Measurements from ENCODE around the gene TMEM158. TPM values are rescaled to one million over a fixed set of nuclear protein-coding genes. Genes with fewer than 3 reads are reported as not detected.

The TMEM158 gene
- total RNA-seq, 1 experiment from 2014 or later, result 7.3 TPM

DNA sequence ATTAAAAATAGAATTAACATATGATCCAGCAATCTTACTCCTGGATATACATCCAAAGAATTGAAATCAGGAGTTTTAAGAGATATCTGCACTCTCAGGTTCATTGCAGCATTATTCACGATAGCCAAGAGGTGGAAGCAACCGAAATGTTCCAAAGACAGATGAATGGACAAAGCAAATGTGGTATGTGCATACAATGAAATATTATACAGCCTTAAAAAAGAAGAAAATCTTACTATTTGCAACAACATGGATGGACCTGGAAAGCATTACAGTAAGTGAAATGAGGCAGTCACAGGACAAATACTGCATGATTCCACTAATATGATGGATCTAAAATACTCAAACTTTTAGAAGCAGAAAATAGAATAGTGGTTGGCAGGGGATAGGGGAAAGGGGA lies 9.3 kb upstream of the TMEM158 start:
- H3K27me3 ChIP-seq (ENCODE audit: control insufficient read depth, insufficient read depth, low read length), result peaks cover 3% of the 10 kb centered on the region; the same call in 1 of the 2 replicates
- H3K4me1 ChIP-seq (ENCODE audit: control insufficient read depth, insufficient read depth, low read length), result no peaks in the 10 kb centered on the region
- no peak overlapping the region for H3K27ac ChIP-seq (ENCODE audit: low read length)
- in situ Hi-C loops (cut with HindIII; ENCODE audit: low pct_unique_long_range_greater_than_20kb, low sequenced_read_pairs), result no loop called here
- ATAC-seq (no peak), DNase-seq (ENCODE audit: low read depth, low spot score) (no peak)
- no peaks in the 10 kb centered on the region for H3K36me3 ChIP-seq (ENCODE audit: control insufficient read depth, insufficient read depth, low read length)
- TF ChIP-seq SIN3A (IDR thresholded peaks at IDR 0.05; ENCODE audit: borderline replicate concordance, insufficient read depth, low read depth, low read length) (no peak), POLR2AphosphoS5 (IDR thresholded peaks at IDR 0.05; ENCODE audit: low read depth, low read length) (no peak), TCF7L2 (IDR thresholded peaks at IDR 0.05; ENCODE audit: low read depth, low read length) (no peak)
- TF ChIP-seq, protein P1, sequence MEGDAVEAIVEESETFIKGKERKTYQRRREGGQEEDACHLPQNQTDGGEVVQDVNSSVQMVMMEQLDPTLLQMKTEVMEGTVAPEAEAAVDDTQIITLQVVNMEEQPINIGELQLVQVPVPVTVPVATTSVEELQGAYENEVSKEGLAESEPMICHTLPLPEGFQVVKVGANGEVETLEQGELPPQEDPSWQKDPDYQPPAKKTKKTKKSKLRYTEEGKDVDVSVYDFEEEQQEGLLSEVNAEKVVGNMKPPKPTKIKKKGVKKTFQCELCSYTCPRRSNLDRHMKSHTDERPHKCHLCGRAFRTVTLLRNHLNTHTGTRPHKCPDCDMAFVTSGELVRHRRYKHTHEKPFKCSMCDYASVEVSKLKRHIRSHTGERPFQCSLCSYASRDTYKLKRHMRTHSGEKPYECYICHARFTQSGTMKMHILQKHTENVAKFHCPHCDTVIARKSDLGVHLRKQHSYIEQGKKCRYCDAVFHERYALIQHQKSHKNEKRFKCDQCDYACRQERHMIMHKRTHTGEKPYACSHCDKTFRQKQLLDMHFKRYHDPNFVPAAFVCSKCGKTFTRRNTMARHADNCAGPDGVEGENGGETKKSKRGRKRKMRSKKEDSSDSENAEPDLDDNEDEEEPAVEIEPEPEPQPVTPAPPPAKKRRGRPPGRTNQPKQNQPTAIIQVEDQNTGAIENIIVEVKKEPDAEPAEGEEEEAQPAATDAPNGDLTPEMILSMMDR (IDR thresholded peaks at IDR 0.05), result no peak
- TF ChIP-seq, protein P2, sequence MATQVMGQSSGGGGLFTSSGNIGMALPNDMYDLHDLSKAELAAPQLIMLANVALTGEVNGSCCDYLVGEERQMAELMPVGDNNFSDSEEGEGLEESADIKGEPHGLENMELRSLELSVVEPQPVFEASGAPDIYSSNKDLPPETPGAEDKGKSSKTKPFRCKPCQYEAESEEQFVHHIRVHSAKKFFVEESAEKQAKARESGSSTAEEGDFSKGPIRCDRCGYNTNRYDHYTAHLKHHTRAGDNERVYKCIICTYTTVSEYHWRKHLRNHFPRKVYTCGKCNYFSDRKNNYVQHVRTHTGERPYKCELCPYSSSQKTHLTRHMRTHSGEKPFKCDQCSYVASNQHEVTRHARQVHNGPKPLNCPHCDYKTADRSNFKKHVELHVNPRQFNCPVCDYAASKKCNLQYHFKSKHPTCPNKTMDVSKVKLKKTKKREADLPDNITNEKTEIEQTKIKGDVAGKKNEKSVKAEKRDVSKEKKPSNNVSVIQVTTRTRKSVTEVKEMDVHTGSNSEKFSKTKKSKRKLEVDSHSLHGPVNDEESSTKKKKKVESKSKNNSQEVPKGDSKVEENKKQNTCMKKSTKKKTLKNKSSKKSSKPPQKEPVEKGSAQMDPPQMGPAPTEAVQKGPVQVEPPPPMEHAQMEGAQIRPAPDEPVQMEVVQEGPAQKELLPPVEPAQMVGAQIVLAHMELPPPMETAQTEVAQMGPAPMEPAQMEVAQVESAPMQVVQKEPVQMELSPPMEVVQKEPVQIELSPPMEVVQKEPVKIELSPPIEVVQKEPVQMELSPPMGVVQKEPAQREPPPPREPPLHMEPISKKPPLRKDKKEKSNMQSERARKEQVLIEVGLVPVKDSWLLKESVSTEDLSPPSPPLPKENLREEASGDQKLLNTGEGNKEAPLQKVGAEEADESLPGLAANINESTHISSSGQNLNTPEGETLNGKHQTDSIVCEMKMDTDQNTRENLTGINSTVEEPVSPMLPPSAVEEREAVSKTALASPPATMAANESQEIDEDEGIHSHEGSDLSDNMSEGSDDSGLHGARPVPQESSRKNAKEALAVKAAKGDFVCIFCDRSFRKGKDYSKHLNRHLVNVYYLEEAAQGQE (IDR thresholded peaks at IDR 0.05; ENCODE audit: insufficient read depth in 1 of 2, low read depth in 2 of 2, low read length in 1 of 2), result no peak
- BruUV-seq (replicated peaks), result no TSS peak
- ChIA-PET POLR2A (no interaction called here), CTCF (no interaction called here)
- H3K4me3 ChIP-seq (ENCODE audit: low read depth in 2 of 2, low read length in 2 of 2), result no peak overlapping the region
- intact Hi-C loops (cut with micrococcal nuclease; ENCODE audit: unreplicated experiment), result no loop called here
- no peaks in the 10 kb centered on the region for H3K9me3 ChIP-seq (ENCODE audit: control insufficient read depth, insufficient read depth, low read depth, low read length)

DNA sequence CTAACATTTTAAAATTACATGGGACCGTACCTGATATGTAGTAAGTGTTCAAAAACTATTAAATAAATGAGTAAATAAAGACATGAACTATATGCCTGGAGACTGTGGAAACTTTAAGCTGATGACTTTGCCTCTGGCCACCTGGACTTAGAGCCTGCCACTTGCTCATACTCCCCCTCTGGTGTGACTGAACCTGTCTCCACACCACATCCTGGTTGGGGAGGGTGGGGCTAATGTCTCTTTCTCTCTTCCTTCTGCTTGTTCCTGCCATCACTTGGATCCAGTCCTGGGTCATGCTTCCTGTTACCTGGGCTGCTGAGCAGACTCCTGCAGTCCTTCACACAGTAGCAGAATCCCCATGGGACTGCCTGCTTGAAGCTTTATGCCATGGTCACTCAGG lies 8.2 kb upstream of the TMEM158 start:
- DNase-seq (ENCODE audit: low read depth, low spot score), result no peak
- no TSS peak for BruUV-seq (replicated peaks)
- in situ Hi-C loops (cut with HindIII; ENCODE audit: low pct_unique_long_range_greater_than_20kb, low sequenced_read_pairs), result no loop called here

More for the DNA sequence above, 8.2 kb upstream of the TMEM158 start:
- POLR2A ChIA-PET, result no interaction called here
- Histone ChIP-seq H3K27me3 (ENCODE audit: control insufficient read depth, insufficient read depth, low read length) (peaks cover 3% of the 10 kb centered on the region; the same call in 1 of the 2 replicates), H3K4me1 (ENCODE audit: control insufficient read depth, insufficient read depth, low read length) (no peaks in the 10 kb centered on the region), H3K27ac (ENCODE audit: low read length) (no peak overlapping the region), H3K9me3 (ENCODE audit: control insufficient read depth, insufficient read depth, low read depth, low read length) (no peaks in the 10 kb centered on the region), H3K4me3 (ENCODE audit: low read depth in 2 of 2, low read length in 2 of 2) (no peak overlapping the region), H3K36me3 (ENCODE audit: control insufficient read depth, insufficient read depth, low read length) (no peaks in the 10 kb centered on the region)
- no peak for TF ChIP-seq SIN3A (IDR thresholded peaks at IDR 0.05; ENCODE audit: borderline replicate concordance, insufficient read depth, low read depth, low read length)
- TF ChIP-seq, protein P1 (IDR thresholded peaks at IDR 0.05), result no peak
- TF ChIP-seq, protein P2 (IDR thresholded peaks at IDR 0.05; ENCODE audit: insufficient read depth in 1 of 2, low read depth in 2 of 2, low read length in 1 of 2), result no peak
- TF ChIP-seq POLR2AphosphoS5 (IDR thresholded peaks at IDR 0.05; ENCODE audit: low read depth, low read length), result no peak
- TF ChIP-seq TCF7L2 (IDR thresholded peaks at IDR 0.05; ENCODE audit: low read depth, low read length), result no peak
- intact Hi-C loops (cut with micrococcal nuclease; ENCODE audit: unreplicated experiment), result no loop called here
- no peak for ATAC-seq
- CTCF ChIA-PET, result no interaction called here

Measured in Panc1 (cell line).